Measurements from ENCODE around the gene RGS7.

RGS7 gene

DNA sequence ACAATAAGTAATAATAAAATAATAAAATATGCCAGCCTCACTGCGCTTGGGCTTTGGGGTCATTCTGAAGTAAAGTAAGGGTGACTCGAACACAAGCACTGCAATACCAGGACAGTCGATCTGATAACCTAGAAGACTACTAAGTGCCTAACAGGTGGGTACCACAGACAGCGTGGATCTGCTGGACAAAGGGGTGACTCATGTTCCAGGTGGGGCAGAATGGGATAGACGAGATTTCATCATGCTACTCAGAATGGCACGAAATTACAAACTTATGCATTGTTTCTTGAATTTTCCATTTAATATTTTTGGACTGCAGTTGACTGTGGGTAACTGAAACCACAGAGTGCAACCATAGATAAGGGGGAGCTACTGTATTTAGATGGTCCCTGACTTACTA is 523.9 kb downstream of the RGS7 start:
- no peak for DNase-seq (ENCODE audit: low read depth in 2 of 2)

- DNase-seq (ENCODE audit: low read depth in 2 of 2), result no peak
Measured at GRCh38 chr1:240831922-240832321, 525.1 kb downstream of the RGS7 start.

DNA sequence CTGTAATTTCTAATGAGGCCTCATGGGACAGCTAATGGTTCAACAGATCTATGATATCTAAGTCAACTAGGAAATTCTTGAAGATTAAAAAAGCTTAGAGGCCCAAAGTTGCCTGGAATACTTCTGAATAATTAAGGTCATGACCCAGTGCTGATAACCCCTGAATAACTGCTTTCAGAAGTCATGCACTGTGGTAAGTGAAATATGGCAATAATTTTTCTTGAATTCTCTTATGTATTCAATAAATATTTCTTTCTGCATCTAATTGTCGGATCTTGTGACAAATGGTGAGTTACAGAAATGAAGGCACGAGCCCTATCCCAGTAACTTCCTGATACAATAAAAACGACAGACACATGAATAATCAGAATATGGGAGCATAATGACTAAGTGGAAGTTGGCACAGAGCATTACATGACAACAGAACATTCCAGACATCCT is 525.8 kb downstream of the RGS7 start:
- DNase-seq (ENCODE audit: low read depth in 2 of 2), result no peak

- DNase-seq (ENCODE audit: low read depth in 2 of 2), result no peak
Measured at GRCh38 chr1:240829487-240829886, 527.5 kb downstream of the RGS7 start.

GRCh38 chr1:240827786-240828185 is 529.2 kb downstream of the RGS7 start:
- no peak for DNase-seq (ENCODE audit: low read depth in 2 of 2)

DNA sequence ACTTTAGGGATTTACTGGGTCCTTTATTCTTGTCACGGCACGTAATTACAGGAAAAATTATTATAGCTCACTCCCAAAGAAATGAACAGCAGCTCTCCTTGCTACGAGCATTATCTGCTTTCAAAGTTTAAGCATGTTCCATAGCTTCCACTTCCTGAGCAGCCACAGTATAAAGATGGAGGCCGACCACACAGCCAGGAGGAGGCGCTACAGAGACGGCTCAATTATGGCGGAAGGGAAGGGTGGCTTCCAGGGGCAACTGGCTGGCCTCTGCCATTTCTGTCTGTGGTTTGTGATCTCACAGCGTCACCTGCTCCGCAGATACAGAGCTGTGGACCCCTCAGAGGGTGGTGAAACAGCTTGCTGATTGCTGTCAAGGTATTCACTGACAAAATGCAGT is 532.8 kb downstream of the RGS7 start:
- DNase-seq (ENCODE audit: low read depth in 2 of 2), result no peak

DNA sequence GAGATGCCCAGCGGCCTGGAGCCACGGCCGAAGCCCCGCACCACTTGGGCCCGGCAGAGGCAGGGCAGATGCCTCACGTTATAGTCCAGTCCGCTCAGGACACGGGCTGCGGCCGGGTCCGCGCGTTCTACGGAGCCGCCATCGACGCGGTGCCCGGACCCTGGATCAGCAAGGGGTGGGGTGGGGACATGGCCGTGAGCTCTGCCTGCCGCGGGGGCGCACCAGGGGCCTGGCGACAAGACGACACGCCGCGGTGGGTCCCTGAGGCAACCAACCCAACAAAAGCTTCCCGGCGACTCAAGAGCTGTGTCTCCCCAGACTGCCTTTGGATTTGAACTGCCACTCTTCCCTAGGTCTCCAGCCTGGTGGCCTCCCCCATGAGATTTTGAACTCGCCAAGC is 533.6 kb downstream of the RGS7 start:
- DNase-seq (ENCODE audit: low read depth in 2 of 2), result no peak

GRCh38 chr1:240821925-240822324 is 535.1 kb downstream of the RGS7 start:
- DNase-seq (ENCODE audit: low read depth in 2 of 2), result no peak

- DNase-seq (ENCODE audit: low read depth in 2 of 2), result no peak
Measured at GRCh38 chr1:240820816-240821215, 536.2 kb downstream of the RGS7 start.

DNA sequence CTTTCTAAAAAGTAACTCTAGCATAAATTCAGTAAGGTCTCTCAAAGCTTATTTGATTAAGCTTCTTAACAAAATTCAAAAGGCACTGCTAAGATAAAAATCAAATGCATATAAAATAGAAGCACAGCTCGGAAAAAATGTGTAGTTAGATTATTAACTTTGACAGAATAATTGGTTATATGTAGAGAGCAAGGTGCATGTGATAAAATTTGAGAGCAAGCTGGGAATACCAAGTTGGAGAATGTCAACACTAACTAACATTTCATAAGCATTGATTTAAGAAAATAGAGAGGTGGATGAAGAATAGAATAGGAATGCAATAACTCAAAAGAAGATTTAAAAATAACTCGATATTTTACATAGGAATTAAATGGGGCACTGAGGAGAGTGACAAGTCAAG is 540.5 kb downstream of the RGS7 start:
- DNase-seq (ENCODE audit: low read depth in 2 of 2), result no peak

GRCh38 chr1:240813720-240814119 is 543.3 kb downstream of the RGS7 start:
- no peak for DNase-seq (ENCODE audit: low read depth in 2 of 2)

DNA sequence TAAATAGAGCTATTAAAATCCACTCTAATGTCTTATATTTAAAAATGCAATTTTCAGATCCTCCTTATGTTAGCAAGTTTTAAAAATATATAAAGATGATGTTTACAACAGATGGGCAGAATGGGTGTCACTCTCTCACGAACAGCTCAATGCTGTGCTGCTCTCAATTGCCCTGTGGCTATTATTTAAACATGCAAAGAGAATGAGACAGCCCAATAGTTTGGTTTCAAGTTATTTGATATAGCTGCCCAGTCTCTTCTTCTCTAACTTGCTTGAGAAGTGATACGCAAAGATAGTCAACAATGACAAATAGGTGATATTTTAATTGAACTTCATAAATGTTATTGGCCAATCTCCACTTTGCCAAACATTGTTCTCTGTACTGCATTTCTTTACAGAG is 545.7 kb downstream of the RGS7 start:
- no peak for DNase-seq (ENCODE audit: low read depth in 2 of 2)

- no peak for DNase-seq (ENCODE audit: low read depth in 2 of 2)
Measured at GRCh38 chr1:240808381-240808780, 548.6 kb downstream of the RGS7 start.

DNA sequence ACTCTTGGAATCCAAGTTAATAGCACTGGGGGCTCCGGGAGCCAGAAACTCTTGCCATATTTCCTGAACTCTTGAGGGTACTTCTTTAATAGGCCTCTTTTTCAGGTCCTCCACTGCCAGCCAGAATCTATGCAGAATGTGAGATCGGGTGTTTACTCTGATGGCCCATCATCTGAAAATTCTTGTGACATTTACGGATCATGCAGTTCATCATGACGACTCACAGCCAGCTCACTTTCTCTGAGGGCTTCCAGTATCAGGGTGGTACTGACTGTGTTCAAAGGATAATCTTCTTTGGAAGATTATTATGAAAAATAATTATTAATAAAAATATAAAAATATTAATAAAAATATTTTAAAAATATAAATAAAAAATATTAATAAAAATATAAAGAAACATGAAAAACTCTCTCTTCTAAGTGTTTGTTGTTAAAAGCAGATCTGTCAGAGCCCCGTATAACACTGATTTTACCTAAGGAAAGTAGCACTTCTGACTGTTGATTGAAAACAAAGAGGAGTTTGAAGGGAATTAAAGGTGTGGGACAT is 550.7 kb downstream of the RGS7 start:
- no peak for DNase-seq (ENCODE audit: low read depth in 2 of 2)

DNA sequence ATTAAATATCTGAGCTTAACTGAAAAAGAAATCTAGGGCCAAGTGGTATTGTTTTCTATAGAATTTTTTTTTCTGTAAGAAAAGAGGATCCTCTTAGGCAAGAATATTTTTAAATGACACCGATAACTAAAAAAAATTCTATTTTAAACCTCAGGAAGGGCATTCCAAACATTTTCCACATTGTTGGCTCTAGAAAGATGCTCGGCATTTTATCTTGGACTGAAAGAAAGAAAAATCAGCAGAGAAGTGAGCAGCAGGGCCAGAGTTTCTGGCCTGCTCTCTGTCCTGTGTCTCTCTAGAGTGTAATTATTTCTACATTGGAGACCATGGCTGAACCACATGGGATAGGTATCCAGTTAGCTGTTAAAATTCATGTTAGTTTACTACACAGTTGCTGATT is 552.5 kb downstream of the RGS7 start:
- DNase-seq (ENCODE audit: low read depth in 2 of 2), result no peak

GRCh38 chr1:240803151-240803550 is 553.9 kb downstream of the RGS7 start:
- DNase-seq (ENCODE audit: low read depth in 2 of 2), result no peak

DNA sequence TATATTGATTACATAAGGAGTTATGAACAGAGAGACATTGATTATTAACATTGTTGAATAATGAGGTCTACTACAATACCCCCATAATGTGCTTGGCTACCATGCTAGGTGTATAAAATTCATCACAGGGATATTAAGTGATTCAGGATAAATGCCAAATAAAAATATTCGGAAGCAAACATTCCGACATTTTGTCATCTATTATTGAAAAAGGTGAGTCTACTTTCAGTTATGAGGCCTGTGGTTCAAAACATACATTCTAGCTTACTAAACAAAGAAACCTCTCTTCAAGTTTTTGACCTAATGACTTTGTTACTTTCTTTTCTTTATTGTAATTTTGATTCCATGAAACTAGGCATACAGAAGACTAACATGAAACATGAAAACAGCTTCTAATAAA is 554.7 kb downstream of the RGS7 start:
- DNase-seq (ENCODE audit: low read depth in 2 of 2), result no peak

DNA sequence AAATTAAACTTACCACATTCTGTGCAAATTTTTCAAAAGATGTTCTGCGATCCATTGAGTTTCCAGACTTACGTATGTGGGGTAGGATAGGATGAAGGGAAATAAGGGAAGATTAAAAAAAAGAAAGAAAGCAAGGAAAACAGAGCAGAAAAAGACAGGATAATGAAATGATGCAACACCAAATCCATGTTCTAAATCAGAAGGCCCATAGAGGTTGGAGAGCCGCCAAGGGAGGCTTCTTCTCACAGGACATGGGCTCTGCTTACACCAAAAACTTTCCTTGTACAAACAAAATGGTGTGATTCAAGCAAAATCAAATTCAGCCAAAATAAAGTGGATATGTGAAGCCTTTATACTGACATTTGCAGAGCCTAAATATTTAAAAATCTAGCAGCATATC is 555.6 kb downstream of the RGS7 start:
- DNase-seq (ENCODE audit: low read depth in 2 of 2), result no peak

DNA sequence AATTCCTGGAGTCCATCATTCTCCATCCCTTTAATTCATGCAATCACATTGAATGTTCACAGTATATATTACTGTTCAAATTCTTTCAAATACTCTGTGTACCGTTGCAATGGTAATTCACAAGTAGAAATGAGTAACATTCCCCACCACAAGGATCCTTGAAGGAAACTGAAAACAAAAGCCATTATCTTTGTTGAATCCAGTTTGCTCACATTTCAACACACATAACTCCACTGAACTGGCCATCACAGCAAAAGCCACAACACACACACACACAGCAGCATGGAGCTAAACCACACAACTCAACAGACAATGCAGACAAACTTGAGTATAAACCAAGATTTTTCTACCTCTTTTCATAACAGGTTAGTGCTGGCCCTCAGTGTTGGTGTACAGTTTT is 556.7 kb downstream of the RGS7 start:
- DNase-seq (ENCODE audit: low read depth in 2 of 2), result no peak

- DNase-seq (ENCODE audit: low read depth in 2 of 2), result no peak
Measured at GRCh38 chr1:240797050-240797449, 560.0 kb downstream of the RGS7 start.

- no peak for DNase-seq (ENCODE audit: low read depth in 2 of 2)
Measured at GRCh38 chr1:240794046-240794843, 562.8 kb downstream of the RGS7 start.

- no peak for DNase-seq (ENCODE audit: low read depth in 2 of 2)
Measured at GRCh38 chr1:240792915-240793529, 564.0 kb downstream of the RGS7 start.

GRCh38 chr1:240790856-240791255 is 566.1 kb downstream of the RGS7 start:
- no peak for DNase-seq (ENCODE audit: low read depth in 2 of 2)

All from stimulated activated CD8-positive, alpha-beta memory T cell treated with anti-CD3 and anti-CD28 coated beads, Interleukin-15, amount 100 ng/mL, for 4 hours (primary cell).